Eye (tissue), 1 donor: Measurements from ENCODE around the gene CCS.
"Not testable (repeated sequence)": the region's sequence is repeated elsewhere in the genome, so short reads cannot be mapped to it uniquely, and the experiment has no call there.

ENCODE experiments used
- DNase-seq: peaks from one replicate; pipeline ENCODE4 v3.0.0-alpha.2; 2015

Gene CCS

DNA sequence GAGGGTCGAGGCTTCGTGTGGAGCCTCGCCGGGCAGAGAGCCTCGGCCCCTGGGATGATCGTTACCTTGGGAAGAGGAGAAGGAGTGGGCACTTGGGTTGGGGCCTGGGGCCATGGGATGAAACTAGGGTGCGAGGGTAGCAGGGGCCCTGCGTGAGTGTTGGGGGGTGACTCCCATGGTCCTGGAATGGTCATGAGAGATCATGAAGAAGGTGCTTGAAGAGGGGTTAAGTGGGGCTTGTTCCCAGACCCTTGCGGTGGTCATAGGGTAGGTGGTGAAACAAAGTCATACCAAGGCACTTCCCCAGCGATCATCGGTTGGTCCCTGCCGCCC lies 284 bp downstream of the CCS start:
- DNase-seq = no peak

DNA sequence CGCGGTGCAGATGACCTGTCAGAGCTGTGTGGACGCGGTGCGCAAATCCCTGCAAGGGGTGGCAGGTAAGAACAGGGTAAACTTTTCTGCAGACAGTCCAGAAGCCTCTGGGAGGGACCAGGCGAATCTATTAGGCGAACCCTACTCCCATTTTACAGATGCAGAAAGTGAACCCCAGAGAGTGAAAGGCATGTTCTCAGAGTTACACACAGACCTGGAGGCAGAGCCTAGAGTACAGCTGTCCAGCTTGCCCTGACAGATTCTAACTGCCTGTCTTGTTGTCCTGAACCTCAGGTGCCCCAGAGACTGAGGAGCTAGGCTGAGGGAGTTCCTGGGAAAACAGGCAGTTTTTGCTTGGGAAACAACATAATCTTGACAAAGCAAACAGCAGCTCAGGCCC lies 665 bp downstream of the CCS start:
- DNase-seq = no peak

DNA sequence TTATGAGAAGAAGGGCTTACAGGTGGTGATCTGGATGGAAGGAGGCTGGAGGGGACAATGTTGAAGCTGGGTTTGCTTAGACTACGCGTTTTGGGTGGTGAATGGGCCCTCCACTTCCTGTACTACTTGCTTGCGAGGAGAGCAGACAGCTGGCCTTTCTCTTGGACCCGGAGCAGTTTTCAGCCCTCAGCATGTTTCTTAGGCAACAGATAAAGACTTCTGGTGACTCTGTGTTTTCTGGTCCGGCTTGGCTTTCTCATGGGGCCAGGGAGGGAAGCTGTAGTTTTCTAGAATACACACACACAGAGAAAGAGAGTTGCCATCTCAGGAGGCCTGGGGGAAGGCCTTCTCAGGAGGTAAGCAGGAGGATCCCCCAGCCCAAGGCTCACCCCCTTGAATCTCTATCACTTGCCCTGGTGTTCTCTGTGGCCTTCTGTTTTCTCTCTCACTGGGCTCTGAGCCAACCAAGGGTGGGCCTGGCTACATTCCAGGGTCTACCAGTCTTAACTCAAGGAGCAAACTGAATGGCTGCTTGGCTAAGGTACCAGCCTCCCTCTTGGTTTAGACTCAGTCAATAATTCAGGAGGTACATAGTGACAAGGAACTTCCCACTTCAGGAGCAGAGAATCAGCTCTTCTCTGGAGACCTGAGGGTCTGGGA lies 2.4 kb downstream of the CCS start:
- DNase-seq = no peak

DNA sequence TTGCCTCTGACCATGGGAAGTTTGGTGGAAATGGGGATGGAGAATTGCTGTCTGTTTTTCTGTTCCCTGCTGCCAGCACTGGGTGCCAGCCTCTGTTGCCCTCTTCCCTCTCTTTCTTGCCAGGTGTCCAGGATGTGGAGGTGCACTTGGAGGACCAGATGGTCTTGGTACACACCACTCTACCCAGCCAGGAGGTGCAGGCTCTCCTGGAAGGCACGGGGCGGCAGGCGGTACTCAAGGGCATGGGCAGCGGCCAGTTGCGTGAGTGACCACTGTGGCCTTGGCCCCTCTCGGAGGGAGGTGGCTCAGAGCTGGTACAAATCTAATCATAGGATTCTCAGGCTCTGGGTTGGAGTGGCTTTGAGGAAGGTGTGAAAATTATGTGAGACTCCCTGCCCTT lies 6.0 kb downstream of the CCS start:
- DNase-seq = no peak

DNA sequence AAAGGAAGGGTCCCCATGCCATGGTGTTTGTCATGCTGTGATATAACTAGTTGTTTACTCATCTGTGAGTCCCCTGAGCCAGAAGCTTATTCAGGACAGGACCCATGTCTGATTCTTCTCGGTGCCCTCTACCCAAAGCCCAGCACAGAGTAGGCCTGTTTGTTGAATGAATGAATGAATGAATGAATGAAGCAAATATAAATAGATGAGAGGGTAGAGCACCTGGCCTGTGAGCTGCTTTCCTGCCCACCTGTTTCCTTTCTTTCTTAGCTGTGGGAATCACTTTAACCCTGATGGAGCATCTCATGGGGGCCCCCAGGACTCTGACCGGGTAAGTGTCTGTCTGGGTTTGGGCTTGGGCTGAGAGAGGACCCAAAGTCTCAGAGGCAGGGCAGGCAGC lies 7.2 kb downstream of the CCS start:
- no peak for DNase-seq

DNA sequence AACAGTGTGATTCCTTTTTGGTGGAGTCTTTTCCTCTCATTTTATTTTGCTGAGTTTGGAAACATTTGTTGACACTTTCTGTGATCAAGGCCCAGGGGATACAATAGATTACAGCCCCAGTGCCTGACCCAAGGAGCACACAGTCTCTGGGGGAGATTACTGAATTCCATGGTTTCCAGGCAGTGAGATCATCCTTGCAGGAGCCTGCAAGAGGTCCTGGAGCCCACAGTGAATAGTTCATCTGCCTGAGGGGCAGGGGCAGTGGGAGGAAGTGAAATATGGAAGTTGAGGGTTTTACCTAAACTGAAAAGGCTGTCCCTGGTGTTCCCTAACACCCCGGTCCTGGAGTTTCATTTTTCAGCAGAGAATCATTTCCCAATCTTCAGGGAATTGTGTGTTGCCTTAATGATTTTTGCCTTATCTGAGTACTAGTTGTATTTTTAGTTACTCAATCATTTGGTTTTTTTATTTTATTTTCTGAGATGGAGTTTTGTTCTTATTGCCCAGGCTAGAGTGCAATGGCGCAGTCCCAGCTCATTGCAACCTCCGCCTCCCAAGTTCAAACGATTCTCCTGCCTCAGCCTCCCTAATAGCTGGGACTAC lies 7.7 kb downstream of the CCS start:
- DNase-seq = no peak

DNA sequence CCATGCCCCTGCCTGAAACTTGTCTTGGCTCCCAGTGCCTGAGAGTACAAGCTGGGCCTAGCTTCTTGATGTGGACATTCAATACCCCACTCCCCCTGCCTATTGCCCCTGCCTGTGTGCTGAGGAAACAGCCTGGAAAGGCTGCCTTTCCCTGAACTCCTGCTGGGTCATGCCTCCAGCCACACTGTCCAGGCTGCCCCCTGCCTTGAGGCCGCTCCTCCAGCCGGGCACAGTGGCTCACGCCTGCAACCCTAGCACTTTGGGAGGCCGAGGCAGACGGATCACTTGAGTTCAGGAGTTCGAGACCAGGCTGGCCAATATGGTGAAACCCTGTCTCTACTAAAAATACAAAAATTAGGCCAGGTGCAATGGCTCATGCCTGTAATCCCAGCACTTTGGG lies 10.1 kb downstream of the CCS start:
- DNase-seq = no peak

DNA sequence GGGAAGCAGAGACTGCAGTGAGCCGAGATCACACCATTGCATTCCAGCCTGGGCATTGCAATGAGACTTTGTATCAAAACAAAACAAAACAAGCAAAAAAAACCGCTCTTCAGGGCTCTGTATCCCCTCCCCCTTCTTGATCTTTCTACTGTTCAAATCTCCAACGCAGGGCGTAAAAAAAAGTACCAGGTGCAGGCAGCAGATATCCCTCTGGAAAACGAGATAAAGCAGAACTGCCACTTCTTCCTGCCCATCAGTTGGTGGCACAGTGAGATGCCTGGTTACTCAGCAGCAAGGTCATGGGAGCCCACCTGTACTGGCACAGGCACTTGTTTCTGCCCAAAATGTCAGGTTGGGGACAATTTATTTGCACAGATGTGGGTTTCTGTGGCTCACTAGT lies 11.2 kb downstream of the CCS start:
- no peak for DNase-seq

DNA sequence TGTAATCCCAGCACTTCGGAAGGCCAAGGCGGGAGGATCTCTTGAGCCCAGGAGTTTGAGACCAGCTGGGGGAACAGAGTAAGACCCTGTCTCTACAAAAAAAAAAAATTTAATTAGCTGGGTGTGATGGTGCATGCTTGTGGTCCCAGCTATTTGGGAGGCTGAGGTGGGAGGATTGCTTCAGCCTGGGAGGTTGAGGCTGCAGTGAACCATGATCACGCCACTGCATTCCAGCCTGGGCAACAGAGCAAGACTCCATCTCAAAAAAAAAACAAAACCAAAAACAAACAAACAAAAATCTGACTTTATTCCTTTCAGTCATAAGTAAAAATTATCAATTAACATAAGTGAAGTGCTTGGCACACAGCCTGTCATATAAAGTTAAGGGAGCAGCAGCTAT lies 13.6 kb downstream of the CCS start:
- DNase-seq = not testable (repeated sequence)

DNA sequence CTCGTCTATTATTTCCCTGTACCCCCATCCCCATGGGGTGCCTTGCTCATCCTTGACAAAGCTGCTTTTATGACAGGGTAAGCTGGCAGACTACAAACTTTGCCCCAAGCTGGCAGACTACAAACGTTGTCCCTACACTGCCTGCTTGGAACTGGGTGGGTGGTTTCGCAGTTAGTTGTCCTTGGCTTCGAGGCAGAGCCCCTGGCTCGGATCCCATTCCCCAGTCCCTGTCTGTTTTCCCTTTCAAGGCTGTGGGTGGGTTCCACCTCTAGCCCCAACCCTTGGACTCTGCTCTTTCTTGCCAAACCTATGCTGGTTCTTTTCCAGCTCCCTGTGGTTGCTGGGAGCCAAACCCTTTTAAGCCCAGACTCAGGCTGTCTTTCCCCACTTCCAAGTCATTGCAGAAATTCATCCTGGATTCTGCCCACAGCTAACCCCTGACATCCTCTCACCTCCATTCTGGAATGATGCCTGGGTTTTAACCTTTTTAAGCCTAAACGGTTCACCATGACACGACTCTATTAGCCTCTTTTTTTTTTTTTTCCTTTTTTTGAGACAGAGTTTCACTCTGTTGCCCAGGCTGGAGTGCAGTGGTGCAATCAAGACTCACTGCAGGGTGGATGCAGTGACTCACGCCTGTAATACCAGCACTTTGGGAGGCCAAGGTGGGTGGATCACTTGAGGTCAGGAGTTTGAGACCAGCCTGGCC lies 14.3 kb downstream of the CCS start:
- DNase-seq = peak; percentile 44

DNA sequence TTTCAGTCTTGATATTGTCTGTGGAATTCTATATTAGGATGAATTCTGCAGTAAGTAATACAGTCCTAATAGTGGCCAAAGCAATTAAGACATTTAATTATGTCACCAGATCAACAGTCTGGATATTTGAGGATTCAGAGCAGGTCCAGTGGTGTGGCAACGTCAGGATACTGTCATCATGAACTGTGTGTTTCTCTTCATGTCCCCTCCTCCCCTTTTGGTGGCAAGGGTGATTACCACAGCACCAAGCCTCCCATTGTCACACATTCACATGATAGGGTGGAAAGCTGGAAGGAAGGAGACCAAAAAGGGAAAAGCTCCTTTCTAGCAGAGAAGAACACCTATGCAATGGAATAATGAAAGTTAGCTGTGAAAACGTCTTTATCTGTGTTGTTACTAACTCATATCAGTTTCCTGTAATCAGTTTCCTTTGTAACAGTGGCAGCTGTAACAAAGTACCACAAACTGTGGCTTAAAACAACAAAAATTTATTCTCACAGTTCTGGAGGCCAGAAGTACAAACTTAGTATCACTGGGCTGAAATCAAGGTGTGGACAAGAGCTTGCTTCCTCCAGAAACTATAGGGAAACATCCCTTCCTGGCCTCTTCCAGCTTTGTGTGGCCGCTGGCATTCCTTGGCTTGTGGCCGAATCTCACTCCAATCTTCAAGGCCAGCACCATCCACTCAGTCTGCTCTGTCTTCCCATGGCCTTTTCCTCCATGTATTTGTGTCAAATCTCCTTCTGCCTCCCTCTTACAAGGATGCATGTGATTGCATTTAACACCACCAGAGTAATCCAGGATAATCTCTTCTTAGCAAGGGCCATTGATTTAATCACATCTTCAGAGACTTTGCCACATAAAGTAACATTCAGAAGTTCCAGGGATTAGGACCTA lies 17.0 kb downstream of the CCS start:
- no peak for DNase-seq

DNA sequence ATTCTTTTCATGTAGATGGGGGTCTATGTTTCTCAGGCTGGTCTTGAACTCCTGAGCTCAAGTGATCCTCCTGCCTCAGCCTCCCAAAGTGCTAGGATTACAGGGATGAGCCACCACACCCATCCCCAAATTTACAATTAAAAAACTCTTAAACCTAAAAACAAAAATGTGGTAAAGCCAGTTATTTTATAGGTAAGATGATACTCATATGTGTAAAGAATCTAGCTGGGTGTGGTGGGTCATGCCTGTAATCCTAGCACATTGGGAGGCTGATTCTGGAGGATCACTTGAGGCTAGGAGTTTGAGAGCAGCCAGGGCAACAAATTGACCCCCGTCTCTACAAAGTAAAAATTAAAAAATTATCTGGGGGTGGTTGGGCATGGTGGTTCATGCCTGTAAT lies 19.5 kb downstream of the CCS start:
- no peak for DNase-seq

DNA sequence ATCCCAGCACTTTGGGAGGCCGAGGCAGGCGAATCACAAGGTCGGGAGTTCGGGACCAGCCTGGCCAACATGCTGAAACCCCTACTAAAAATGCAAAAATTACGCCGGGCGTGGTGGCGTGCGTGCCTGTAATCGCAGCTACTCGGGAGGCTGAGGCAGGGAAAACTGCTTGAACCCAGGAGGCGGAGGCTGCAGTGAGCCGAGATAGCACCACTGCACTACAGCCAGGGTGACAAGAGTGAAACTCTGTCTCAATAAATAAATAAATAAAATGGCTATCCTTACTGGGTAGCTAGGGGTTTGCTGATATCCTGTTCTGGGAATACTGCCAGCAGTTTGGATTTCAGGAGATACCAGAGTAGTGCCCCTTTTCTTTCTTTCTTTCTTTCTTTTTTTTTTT lies 21.1 kb downstream of the CCS start:
- DNase-seq = no peak

DNA sequence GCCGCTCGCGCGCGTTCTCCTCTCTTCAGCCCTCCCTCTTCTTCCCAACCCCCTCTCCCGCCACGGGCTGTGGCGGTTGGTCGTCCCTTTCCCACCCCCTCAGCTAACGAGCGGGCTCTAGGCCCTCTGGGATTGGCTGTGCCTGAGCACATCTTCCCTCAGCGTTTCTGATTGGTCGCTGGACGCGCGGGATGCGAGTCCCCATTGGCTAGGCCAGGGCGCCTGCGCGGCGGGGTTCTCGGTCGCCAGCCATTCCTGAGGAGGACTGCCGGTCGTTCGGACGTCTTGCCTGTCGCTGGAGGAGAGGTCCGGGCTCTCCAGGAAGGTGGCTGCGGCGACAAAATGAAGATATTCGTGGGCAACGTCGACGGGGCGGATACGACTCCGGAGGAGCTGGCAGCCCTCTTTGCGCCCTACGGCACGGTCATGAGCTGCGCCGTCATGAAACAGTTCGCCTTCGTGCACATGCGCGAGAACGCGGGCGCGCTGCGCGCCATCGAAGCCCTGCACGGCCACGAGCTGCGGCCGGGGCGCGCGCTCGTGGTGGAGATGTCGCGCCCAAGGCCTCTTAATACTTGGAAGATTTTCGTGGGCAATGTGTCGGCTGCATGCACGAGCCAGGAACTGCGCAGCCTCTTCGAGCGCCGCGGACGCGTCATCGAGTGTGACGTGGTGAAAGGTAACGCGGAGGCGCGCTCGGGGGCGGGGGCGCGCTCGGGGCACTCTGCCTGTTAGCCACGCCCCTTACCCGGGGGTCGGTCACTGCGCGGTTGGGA lies 23.6 kb downstream of the CCS start, which contains the start of gene RBM14:
RBM14 (plus strand) TSS at position 252 of the 776 bp plus-strand sequence; CDS start at position 343, 91 bp downstream.
- peak; percentile 99 for DNase-seq

DNA sequence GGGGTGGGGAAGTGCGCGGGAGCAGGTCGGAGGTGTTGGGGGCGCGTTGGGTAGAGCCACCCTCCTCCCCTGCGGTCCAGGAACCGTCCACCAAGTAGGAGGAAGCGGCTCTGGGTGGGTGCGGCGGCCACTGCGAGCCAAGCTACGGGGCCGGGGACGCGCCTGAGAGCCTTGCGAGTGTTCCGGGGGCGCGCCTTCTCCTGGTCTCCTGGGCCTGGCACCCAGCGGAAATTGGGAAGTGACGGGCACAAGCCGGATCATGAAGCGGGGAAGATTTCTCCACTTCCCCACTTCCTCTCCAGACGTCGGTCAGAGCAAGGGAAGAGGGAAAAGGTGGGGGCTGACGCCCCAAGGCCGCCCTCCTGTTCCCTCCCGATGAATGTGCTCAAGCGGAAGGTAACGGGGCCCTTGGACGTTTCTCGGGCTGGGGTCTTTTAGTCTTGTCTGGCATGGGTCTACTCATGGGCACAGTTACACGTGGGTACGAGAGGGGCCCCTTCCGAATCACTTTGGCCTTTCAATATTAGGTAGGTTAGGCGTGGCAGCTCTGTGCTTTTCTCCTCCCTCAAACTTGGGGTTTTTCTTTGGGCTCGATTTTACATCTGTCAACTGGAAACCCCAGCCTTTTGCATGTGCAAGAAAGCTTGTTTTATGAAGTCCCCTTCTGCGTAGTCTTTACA lies 24.3 kb downstream of the CCS start:
- DNase-seq = no peak

DNA sequence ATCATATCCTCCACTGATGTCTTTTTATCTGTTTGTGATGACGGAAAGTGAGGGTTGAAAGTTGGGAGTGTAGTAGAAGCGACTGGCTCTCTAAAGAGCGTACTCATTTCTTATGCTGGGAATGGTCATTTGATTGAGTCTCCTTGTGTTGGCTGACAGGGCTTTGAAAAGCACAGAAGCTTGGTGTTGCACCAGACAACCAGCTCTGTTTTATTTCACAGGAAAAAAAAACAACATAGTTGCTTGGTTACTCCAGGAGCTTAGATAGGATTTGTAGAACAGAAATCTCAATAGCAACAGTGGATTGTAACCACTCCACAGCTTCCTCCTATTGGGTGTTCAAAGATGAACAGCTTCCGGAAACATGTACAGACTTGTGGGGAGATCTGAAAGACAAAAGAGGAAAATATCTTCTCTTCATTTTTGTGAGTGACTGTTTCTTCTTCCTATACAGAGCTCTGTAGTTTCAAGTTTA lies 26.1 kb downstream of the CCS start:
- no peak for DNase-seq

DNA sequence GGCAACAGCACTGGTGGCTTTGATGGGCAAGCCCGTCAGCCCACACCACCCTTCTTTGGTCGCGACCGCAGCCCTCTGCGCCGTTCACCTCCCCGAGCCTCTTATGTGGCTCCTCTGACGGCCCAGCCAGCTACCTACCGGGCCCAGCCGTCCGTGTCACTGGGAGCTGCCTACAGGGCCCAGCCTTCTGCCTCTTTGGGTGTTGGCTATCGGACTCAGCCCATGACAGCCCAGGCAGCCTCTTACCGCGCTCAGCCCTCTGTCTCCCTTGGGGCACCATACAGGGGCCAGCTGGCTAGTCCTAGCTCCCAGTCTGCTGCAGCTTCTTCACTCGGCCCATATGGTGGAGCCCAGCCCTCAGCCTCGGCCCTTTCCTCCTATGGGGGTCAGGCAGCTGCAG lies 31.5 kb downstream of the CCS start:
- no peak for DNase-seq

DNA sequence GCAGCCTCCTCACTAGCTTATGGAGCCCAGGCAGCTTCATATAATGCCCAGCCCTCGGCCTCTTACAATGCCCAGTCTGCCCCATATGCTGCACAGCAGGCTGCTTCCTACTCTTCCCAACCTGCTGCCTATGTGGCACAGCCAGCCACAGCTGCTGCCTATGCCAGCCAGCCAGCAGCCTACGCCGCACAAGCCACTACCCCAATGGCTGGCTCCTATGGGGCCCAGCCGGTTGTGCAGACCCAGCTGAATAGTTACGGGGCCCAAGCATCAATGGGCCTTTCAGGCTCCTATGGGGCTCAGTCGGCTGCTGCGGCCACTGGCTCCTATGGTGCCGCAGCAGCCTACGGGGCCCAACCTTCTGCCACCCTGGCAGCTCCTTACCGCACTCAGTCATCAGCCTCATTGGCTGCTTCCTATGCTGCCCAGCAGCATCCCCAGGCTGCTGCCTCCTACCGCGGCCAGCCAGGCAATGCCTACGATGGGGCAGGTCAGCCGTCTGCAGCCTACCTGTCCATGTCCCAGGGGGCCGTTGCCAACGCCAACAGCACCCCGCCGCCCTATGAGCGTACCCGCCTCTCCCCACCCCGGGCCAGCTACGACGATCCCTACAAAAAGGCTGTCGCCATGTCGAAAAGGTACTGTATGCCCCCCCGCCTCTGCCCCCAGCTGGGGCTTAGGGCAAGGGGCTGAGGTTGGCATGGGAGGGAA lies 32.2 kb downstream of the CCS start:
- no peak for DNase-seq

DNA sequence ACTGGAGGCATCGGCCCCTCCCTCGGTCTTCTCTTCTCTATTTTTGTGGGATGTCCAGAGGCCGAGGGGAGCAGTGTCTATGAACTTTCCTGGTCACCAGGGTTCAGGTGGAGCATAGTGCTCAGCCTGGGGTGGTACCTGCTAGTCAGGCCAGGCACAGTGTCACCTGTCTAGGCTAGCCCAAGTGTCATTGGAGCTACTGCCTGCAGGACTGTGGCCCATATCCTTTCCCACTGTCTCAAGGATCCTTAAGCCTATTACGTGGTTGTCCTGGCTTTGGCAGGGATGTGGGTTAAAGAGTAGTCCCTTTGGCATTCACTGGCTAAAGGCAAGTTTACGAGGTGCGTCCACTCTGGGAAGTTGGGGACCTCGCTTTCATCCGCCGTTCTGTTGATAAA lies 32.8 kb downstream of the CCS start:
- DNase-seq = no peak

DNA sequence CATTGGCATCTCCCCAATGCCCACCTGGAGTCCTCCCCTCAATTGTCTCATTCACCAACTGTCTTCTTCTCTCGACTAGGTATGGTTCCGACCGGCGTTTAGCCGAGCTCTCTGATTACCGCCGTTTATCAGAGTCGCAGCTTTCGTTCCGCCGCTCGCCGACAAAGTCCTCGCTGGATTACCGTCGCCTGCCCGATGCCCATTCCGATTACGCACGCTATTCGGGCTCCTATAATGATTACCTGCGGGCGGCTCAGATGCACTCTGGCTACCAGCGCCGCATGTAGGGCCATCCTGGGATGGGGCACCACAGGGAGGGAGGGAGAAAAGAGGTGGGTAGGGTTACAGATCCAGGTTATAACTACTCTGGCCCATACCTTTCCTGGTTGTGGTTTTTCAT lies 33.4 kb downstream of the CCS start:
- no peak for DNase-seq

DNA sequence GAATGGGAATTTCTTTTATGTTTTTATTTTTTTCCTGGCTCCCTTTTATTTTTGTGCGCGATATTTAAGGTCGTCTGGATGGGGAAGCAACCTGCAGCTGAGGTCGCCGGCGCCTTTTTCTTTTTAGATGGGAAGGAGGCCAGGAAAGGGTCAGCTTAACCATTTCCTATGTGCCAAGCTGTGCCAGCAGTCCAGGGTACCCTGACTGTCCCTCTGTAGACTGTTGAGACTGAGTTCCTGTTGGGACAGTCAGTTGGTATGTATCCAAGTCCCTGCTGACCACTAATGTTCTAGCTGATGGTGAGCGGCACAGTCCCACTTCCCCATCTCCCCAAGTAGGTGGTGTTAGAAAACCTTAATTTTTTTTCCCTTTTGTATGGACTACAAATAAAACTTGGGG lies 33.9 kb downstream of the CCS start:
- DNase-seq = no peak
